PFSK-1 (cell line): ENCODE measurements around the gene NCOA1.

Experiments
- POLR2AphosphoS5 ChIP-seq: IDR thresholded peaks from 2 replicates; pipeline ENCODE4 v1.6.1; 2012; ENCODE audit warnings: low read depth, mild to moderate bottlenecking, control low read depth, low read length, moderate library complexity
- TAF1 ChIP-seq: IDR thresholded peaks from 2 replicates; pipeline ENCODE4 v1.6.1; 2012; ENCODE audit warnings: low read length, control low read depth, borderline replicate concordance; ENCODE audit not compliant: insufficient read depth

DNA sequence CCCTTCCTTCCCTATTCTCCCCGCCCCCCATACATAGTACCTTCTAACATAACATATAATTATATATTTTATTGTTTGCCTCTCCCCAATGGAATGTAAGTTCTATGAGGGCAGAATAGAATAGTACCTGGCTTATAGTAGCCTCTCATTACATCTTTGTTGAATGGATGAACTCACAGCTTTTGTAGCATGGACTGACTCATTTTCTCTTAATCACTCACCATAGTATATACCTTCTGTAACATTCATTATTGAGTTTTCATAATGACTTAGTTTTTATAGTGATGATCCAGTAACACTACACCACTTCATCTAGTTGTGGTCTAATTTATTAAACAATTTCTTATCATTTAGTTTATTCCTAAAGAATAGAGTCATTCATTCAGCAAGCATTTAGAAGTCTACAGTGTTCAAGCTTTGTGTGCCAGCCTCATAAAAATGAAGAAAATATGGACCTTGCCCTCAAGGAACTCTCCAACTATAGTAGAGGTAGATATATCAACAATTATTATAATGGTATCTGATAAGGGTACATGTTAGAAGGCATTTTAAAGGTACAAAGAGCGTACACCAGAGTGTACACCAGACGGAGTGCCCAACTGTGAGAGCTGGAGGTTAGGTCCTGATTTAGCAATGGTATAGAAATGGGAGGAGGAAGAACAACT lies 31.1 kb downstream of the NCOA1 start:
- TF ChIP-seq POLR2AphosphoS5 (no peak), TAF1 (no peak)
